ENCODE measurements around the gene CFAP69.

The CFAP69 gene

DNA sequence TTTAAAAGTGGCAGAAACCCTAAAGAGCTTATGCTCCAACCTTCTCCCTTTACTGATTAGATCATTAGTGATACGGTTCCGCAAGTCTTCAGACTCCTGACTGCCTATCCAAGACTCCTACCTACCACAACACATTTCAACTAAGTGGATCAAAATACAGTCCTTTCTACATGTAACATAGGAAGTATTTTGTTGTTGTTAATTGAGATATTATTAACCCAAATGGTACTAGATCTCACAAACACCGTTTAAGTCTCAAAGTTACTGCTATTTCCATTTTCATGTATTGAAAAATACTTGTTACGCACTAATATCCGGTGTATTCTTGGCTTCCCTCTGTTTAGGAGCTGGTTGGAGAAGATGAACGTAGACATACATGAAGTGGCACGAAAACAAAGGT lies 75.0 kb downstream of the CFAP69 start:
- H3K4me1 ChIP-seq (ENCODE audit: insufficient read depth, poor library complexity, severe bottlenecking), result no peaks in the 10 kb centered on the region
- ATAC-seq (ENCODE audit: low read depth), result no peak
- H3K36me3 ChIP-seq (ENCODE audit: low read depth), result no peaks in the 10 kb centered on the region
- H3K4me3 ChIP-seq (ENCODE audit: severe bottlenecking), result no peak overlapping the region
- no peaks in the 10 kb centered on the region for H3K9me3 ChIP-seq (ENCODE audit: severe bottlenecking)
- TF ChIP-seq, protein P1, sequence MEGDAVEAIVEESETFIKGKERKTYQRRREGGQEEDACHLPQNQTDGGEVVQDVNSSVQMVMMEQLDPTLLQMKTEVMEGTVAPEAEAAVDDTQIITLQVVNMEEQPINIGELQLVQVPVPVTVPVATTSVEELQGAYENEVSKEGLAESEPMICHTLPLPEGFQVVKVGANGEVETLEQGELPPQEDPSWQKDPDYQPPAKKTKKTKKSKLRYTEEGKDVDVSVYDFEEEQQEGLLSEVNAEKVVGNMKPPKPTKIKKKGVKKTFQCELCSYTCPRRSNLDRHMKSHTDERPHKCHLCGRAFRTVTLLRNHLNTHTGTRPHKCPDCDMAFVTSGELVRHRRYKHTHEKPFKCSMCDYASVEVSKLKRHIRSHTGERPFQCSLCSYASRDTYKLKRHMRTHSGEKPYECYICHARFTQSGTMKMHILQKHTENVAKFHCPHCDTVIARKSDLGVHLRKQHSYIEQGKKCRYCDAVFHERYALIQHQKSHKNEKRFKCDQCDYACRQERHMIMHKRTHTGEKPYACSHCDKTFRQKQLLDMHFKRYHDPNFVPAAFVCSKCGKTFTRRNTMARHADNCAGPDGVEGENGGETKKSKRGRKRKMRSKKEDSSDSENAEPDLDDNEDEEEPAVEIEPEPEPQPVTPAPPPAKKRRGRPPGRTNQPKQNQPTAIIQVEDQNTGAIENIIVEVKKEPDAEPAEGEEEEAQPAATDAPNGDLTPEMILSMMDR (IDR thresholded peaks at IDR 0.05; ENCODE audit: poor library complexity, severe bottlenecking), result no peak
- no peak overlapping the region for H3K27ac ChIP-seq (ENCODE audit: poor library complexity, severe bottlenecking)
- H3K27me3 ChIP-seq (ENCODE audit: insufficient read depth, poor library complexity, severe bottlenecking), result peaks cover 16% of the 10 kb centered on the region
- DNase-seq (ENCODE audit: low spot score), result no peak

DNA sequence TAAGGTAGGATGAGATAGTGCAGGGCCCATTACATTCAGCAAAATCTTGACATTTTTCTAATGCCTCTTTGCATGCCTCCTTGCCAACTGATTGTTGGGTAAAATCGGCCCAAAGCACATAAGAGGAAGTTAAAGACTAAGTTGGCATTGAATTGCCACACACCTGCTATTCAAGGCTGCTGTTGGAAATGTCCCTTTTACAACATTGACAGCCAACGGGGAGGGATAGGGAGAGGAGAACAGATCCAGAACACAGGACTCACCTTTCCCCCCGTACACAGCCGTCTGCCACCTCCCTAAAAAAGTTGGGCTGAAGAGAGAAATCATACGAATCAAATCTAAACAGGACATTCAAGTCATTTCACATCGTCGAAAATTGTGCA lies 75.4 kb downstream of the CFAP69 start:
- TF ChIP-seq, protein P1 (IDR thresholded peaks at IDR 0.05; ENCODE audit: poor library complexity, severe bottlenecking), result no peak
- Histone ChIP-seq H3K9me3 (ENCODE audit: severe bottlenecking) (no peaks in the 10 kb centered on the region), H3K27ac (ENCODE audit: poor library complexity, severe bottlenecking) (no peak overlapping the region), H3K4me3 (ENCODE audit: severe bottlenecking) (peak overlapping the region; percentile 29), H3K4me1 (ENCODE audit: insufficient read depth, poor library complexity, severe bottlenecking) (no peaks in the 10 kb centered on the region), H3K36me3 (ENCODE audit: low read depth) (no peaks in the 10 kb centered on the region), H3K27me3 (ENCODE audit: insufficient read depth, poor library complexity, severe bottlenecking) (peaks cover 16% of the 10 kb centered on the region)
- DNase-seq (ENCODE audit: low spot score), result no peak
- no peak for ATAC-seq (ENCODE audit: low read depth)

DNA sequence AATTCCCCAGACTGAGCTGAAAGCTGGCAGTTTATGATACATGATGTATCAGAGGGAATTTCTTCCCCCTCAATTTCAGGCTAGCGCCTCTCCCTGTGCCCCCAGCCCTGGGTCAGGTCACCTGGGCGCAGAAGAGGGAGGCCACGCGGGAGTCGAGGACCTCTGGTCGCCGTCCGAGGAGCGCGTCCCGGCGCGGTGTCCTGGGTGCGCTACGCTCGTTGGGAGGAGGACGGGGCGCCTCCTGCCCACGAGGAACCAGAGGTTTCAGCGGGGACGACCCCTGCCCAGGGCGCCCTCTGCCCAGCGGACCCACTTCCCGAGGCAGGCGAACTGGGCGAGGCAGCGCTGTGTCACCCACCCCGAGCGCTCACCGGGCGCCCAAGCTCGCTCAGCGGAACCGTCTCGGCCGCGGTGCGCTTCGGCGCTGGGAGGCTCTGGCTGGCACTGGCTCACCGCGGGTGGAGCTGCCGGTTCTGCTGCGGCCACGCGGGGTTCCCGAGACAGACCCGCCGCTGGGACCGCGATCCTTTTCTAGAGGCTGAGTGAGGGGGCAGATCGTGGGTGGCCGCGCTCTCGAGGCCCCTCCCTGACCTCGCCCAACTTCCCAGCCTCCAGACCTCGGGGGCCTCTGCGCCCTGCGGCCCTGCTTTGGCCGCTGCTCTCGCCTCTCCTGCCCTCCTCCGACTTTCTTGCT lies 76.0 kb downstream of the CFAP69 start, which contains the start of gene FAM237B:
Gene FAM237B (minus strand): TSS at position 504 of the 694 bp plus-strand sequence. CDS start 1,556 bp downstream, outside the sequence.
- H3K4me3 ChIP-seq (ENCODE audit: severe bottlenecking), result peak within 1 kb of the TSS; percentile 29
- TF ChIP-seq, protein P1 (IDR thresholded peaks at IDR 0.05; ENCODE audit: poor library complexity, severe bottlenecking), result no peak
- DNase-seq (ENCODE audit: low spot score), result no peak
- H3K36me3 ChIP-seq (ENCODE audit: low read depth), result no peaks in the 10 kb centered on the region
- peak; percentile 92 for ATAC-seq (ENCODE audit: low read depth)
- H3K4me1 ChIP-seq (ENCODE audit: insufficient read depth, poor library complexity, severe bottlenecking), result no peaks in the 10 kb centered on the region
- no peaks in the 10 kb centered on the region for H3K9me3 ChIP-seq (ENCODE audit: severe bottlenecking)
- H3K27me3 ChIP-seq (ENCODE audit: insufficient read depth, poor library complexity, severe bottlenecking), result peaks cover 16% of the 10 kb centered on the region
- H3K27ac ChIP-seq (ENCODE audit: poor library complexity, severe bottlenecking), result no peak within 1 kb of the TSS

DNA sequence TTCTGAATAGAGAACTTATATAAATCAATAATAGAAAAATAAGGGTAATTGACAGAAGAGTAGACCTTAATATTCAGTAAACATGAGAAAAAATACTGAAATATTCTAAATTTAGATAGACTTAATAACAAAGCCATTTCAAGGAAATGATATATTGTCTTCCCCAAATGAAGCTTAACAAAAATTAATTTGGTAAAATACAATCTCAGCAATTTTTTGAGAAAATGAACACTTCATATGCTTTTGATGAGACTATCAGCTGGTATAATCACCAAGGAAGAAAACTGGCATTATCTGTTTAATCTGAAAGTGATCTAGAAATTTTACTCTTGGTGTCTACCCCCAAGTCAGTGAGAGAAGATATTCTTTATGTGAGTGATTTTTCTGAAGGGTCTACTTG lies 77.9 kb downstream of the CFAP69 start:
- DNase-seq (ENCODE audit: low spot score) (no peak), ATAC-seq (ENCODE audit: low read depth) (no peak)
- Histone ChIP-seq H3K4me3 (ENCODE audit: severe bottlenecking) (no peak overlapping the region), H3K36me3 (ENCODE audit: low read depth) (no peaks in the 10 kb centered on the region), H3K9me3 (ENCODE audit: severe bottlenecking) (no peaks in the 10 kb centered on the region), H3K27ac (ENCODE audit: poor library complexity, severe bottlenecking) (no peak overlapping the region), H3K4me1 (ENCODE audit: insufficient read depth, poor library complexity, severe bottlenecking) (no peaks in the 10 kb centered on the region), H3K27me3 (ENCODE audit: insufficient read depth, poor library complexity, severe bottlenecking) (peaks cover 16% of the 10 kb centered on the region)
- TF ChIP-seq, protein P1 (IDR thresholded peaks at IDR 0.05; ENCODE audit: poor library complexity, severe bottlenecking), result no peak

DNA sequence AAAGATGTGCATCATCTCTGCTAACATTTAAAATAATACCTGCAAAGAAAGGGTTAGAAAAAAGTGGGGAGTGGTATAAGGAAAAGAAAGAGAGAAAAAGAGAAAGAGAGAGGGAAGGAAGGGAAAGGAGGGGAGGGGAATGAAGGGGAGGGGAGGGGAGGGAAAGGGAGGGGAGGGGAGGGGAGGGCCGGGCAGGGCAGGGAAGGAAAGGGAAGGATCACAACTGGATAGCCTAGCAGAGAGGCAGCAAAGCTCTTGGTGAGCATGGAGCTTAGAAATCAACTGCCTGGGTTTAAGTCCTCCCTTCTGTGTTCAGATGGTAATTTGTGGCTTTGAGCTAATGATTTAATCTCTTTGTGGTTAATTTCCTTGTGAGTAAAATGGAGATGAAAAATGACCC lies 81.5 kb downstream of the CFAP69 start:
- TF ChIP-seq, protein P1 (IDR thresholded peaks at IDR 0.05; ENCODE audit: poor library complexity, severe bottlenecking), result no peak
- Histone ChIP-seq H3K4me1 (ENCODE audit: insufficient read depth, poor library complexity, severe bottlenecking) (no peaks in the 10 kb centered on the region), H3K27ac (ENCODE audit: poor library complexity, severe bottlenecking) (no peak overlapping the region), H3K9me3 (ENCODE audit: severe bottlenecking) (no peaks in the 10 kb centered on the region), H3K4me3 (ENCODE audit: severe bottlenecking) (no peak overlapping the region), H3K36me3 (ENCODE audit: low read depth) (no peaks in the 10 kb centered on the region), H3K27me3 (ENCODE audit: insufficient read depth, poor library complexity, severe bottlenecking) (peaks cover under 1% of the 10 kb centered on the region)
- DNase-seq (ENCODE audit: low spot score), result no peak
- no peak for ATAC-seq (ENCODE audit: low read depth)
